GM12878 (cell line): ENCODE data around the gene SEMA4D. TPM values are rescaled to one million over a fixed set of nuclear protein-coding genes. Genes with fewer than 3 reads are reported as not detected.
A peak's percentile ranks its signal among the peaks of the same experiment; 100 is the strongest.

ENCODE experiments used
- DPF2 ChIP-seq: fragments of 450-650 bp; IDR thresholded peaks from 2 replicates; pipeline ENCODE4 v1.6.1; 2017; ENCODE audit warnings: mild to moderate bottlenecking
- EED ChIP-seq: sonication (generic); IDR thresholded peaks from 2 replicates; pipeline ENCODE4 v1.6.1; 2016; ENCODE audit warnings: antibody characterized with exemption, low read depth
- ETV6 ChIP-seq, 2 experiments: fragments of 450-650 bp in 1 of 2; IDR thresholded peaks in 1 of 2; conservative IDR thresholded peaks in 1 of 2; 2 replicates each; pipeline ENCODE4 v1.6.1; 2014; ENCODE audit warnings: antibody characterized with exemption in 1 of 2, borderline replicate concordance in 1 of 2, low read depth in 1 of 2, mild to moderate bottlenecking in 1 of 2, moderate library complexity in 1 of 2
- EZH2 ChIP-seq: IDR thresholded peaks from 2 replicates; pipeline ENCODE4 v1.6.1; 2012; ENCODE audit warnings: low read depth, mild to moderate bottlenecking, control low read depth, inconsistent platforms, low read length, borderline replicate concordance; ENCODE audit not compliant: control insufficient read depth
- GABPA ChIP-seq: IDR thresholded peaks from 2 replicates; pipeline ENCODE4 v1.6.1; 2014; ENCODE audit warnings: antibody characterized with exemption, low read depth, mild to moderate bottlenecking, inconsistent platforms
- HDGF ChIP-seq: fragments of 450-650 bp; IDR thresholded peaks from 2 replicates; pipeline ENCODE4 v1.6.1; 2016; ENCODE audit warnings: antibody characterized with exemption
- IKZF2 ChIP-seq, 2 experiments: fragments of 450-650 bp; IDR thresholded peaks; 2 replicates each; pipeline ENCODE4 v1.6.1; 2017; ENCODE audit warnings: mild to moderate bottlenecking in 2 of 2, moderate library complexity in 2 of 2
- IRF3 ChIP-seq: fragments of 450-650 bp; IDR thresholded peaks from 2 replicates; pipeline ENCODE4 v1.6.1; 2014; ENCODE audit warnings: mild to moderate bottlenecking
- IRF4 ChIP-seq: IDR thresholded peaks from 2 replicates; pipeline ENCODE4 v1.6.1; 2011; ENCODE audit warnings: low read depth, low read length
- MYC ChIP-seq: IDR thresholded peaks from 2 replicates; pipeline ENCODE4 v1.6.1; 2011; ENCODE audit warnings: mild to moderate bottlenecking, low read length, moderate library complexity, inconsistent platforms; ENCODE audit not compliant: insufficient read depth, insufficient replicate concordance, insufficient read length, severe bottlenecking
- NFYB ChIP-seq: IDR thresholded peaks from 2 replicates; pipeline ENCODE4 v1.6.1; 2011; ENCODE audit warnings: low read depth, mild to moderate bottlenecking, low read length, improper control_type of control experiment, moderate library complexity; ENCODE audit not compliant: insufficient read depth
- NRF1 ChIP-seq: conservative IDR thresholded peaks from 2 replicates; pipeline ENCODE4 v1.6.1; 2011; ENCODE audit warnings: mild to moderate bottlenecking, low read depth, low read length, improper control_type of control experiment
- POU2F2 ChIP-seq: IDR thresholded peaks from 3 replicates; pipeline ENCODE4 v1.6.1; 2011; ENCODE audit warnings: low read depth, mild to moderate bottlenecking, low read length, borderline replicate concordance
- SUPT20H ChIP-seq: IDR thresholded peaks from 2 replicates; pipeline ENCODE4 v1.6.1; 2011; ENCODE audit warnings: low read depth, mild to moderate bottlenecking, low read length, moderate library complexity, borderline replicate concordance; ENCODE audit not compliant: control insufficient read depth
- TARDBP ChIP-seq: IDR thresholded peaks from 2 replicates; pipeline ENCODE4 v1.6.1; 2016; ENCODE audit warnings: borderline replicate concordance
- TCF7 ChIP-seq: IDR thresholded peaks from 2 replicates; pipeline ENCODE4 v1.6.1; 2014; ENCODE audit warnings: antibody characterized with exemption, borderline replicate concordance
- polyA plus RNA-seq, 11 experiments: library from polyadenylated mRNA; depleted of rRNA in 4 of 11; unstranded in 6 of 11; stranded (reverse) in 5 of 11; fragments of >200 nt; fragmentation: Nextera tagmentation in 4 of 11; fragmentation: Illumina TruSeq in 1 of 11; extraction: Ambion mirVana in 4 of 11; extraction: Trizol in 1 of 11; gene quantifications; 1 replicate in 1 of 11; 2 replicates in 10 of 11; pipeline versions ENCODE4 v1.2.1 to v1.2.3, GENCODE V29; 2011 to 2016; ENCODE audit warnings: inconsistent platforms in 2 of 11, missing spikeins in 2 of 11, low read depth in 1 of 11
- total RNA-seq, 4 experiments: library from RNA; depleted of rRNA in 3 of 4; stranded (reverse); fragments of >200 nt in 3 of 4; fragmentation: Illumina TruSeq in 1 of 4; extraction: Trizol in 1 of 4; gene quantifications; 2 replicates each; pipeline versions ENCODE4 v1.2.1 to v1.2.3, GENCODE V29; 2013 to 2021
- TF ChIP-seq, protein P1 (sequence below): fragments of 450-650 bp; IDR thresholded peaks from 2 replicates; pipeline ENCODE4 v1.6.1; 2017; ENCODE audit warnings: low read depth, mild to moderate bottlenecking, moderate library complexity
- TF ChIP-seq, protein P2 (sequence below): IDR thresholded peaks from 2 replicates; pipeline ENCODE4 v1.6.1; 2012; ENCODE audit warnings: improper control_type of control experiment, low read depth, low read length; ENCODE audit not compliant: insufficient replicate concordance
- TF ChIP-seq, protein P3 (sequence below): fragments of 450-650 bp; IDR thresholded peaks from 2 replicates; pipeline ENCODE4 v1.6.1; 2016; ENCODE audit warnings: mild to moderate bottlenecking
- TF ChIP-seq, protein P4 (sequence below): IDR thresholded peaks from 2 replicates; pipeline ENCODE4 v1.6.1; 2011; ENCODE audit warnings: borderline replicate concordance, low read depth, mild to moderate bottlenecking, moderate library complexity, mixed read lengths, low read length; ENCODE audit not compliant: insufficient read depth; ENCODE audit errors: extremely low read length

Gene SEMA4D
- total and polyA plus RNA-seq, 10 of the 15 experiments (the other 5 are each of a cell fraction or from before 2014, with no cell fraction given): 15.1 to 136 (median 39.6) TPM

- TF ChIP-seq, protein P1, sequence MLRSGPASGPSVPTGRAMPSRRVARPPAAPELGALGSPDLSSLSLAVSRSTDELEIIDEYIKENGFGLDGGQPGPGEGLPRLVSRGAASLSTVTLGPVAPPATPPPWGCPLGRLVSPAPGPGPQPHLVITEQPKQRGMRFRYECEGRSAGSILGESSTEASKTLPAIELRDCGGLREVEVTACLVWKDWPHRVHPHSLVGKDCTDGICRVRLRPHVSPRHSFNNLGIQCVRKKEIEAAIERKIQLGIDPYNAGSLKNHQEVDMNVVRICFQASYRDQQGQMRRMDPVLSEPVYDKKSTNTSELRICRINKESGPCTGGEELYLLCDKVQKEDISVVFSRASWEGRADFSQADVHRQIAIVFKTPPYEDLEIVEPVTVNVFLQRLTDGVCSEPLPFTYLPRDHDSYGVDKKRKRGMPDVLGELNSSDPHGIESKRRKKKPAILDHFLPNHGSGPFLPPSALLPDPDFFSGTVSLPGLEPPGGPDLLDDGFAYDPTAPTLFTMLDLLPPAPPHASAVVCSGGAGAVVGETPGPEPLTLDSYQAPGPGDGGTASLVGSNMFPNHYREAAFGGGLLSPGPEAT: no peak
- TF ChIP-seq, protein P2, sequence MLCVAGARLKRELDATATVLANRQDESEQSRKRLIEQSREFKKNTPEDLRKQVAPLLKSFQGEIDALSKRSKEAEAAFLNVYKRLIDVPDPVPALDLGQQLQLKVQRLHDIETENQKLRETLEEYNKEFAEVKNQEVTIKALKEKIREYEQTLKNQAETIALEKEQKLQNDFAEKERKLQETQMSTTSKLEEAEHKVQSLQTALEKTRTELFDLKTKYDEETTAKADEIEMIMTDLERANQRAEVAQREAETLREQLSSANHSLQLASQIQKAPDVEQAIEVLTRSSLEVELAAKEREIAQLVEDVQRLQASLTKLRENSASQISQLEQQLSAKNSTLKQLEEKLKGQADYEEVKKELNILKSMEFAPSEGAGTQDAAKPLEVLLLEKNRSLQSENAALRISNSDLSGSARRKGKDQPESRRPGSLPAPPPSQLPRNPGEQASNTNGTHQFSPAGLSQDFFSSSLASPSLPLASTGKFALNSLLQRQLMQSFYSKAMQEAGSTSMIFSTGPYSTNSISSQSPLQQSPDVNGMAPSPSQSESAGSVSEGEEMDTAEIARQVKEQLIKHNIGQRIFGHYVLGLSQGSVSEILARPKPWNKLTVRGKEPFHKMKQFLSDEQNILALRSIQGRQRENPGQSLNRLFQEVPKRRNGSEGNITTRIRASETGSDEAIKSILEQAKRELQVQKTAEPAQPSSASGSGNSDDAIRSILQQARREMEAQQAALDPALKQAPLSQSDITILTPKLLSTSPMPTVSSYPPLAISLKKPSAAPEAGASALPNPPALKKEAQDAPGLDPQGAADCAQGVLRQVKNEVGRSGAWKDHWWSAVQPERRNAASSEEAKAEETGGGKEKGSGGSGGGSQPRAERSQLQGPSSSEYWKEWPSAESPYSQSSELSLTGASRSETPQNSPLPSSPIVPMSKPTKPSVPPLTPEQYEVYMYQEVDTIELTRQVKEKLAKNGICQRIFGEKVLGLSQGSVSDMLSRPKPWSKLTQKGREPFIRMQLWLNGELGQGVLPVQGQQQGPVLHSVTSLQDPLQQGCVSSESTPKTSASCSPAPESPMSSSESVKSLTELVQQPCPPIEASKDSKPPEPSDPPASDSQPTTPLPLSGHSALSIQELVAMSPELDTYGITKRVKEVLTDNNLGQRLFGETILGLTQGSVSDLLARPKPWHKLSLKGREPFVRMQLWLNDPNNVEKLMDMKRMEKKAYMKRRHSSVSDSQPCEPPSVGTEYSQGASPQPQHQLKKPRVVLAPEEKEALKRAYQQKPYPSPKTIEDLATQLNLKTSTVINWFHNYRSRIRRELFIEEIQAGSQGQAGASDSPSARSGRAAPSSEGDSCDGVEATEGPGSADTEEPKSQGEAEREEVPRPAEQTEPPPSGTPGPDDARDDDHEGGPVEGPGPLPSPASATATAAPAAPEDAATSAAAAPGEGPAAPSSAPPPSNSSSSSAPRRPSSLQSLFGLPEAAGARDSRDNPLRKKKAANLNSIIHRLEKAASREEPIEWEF: no peak
- no peak for TF ChIP-seq IKZF2 (IDR thresholded peaks at IDR 0.05)
- TF ChIP-seq TCF7: no peak
- TF ChIP-seq NRF1: no peak
- TF ChIP-seq HDGF: no peak
- no peak for TF ChIP-seq GABPA
- TF ChIP-seq ETV6 (conservative IDR thresholded peaks at IDR 0.05 in 1 of 2, IDR thresholded peaks at IDR 0.05 in 1 of 2; ENCODE audit: borderline replicate concordance in 1 of 2, low read depth in 1 of 2): no peak
- TF ChIP-seq SUPT20H: no peak
- no peak for TF ChIP-seq IRF3
- no peak for TF ChIP-seq POU2F2
- TF ChIP-seq, protein P3, sequence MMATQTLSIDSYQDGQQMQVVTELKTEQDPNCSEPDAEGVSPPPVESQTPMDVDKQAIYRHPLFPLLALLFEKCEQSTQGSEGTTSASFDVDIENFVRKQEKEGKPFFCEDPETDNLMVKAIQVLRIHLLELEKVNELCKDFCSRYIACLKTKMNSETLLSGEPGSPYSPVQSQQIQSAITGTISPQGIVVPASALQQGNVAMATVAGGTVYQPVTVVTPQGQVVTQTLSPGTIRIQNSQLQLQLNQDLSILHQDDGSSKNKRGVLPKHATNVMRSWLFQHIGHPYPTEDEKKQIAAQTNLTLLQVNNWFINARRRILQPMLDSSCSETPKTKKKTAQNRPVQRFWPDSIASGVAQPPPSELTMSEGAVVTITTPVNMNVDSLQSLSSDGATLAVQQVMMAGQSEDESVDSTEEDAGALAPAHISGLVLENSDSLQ: no peak
- no peak for TF ChIP-seq NFYB
- no peak for TF ChIP-seq MYC
- TF ChIP-seq EZH2: no peak
- peak; percentile 78 for TF ChIP-seq EED
- TF ChIP-seq IRF4: peak; percentile 80; the same call in 1 of the 2 replicates
- TF ChIP-seq, protein P4, sequence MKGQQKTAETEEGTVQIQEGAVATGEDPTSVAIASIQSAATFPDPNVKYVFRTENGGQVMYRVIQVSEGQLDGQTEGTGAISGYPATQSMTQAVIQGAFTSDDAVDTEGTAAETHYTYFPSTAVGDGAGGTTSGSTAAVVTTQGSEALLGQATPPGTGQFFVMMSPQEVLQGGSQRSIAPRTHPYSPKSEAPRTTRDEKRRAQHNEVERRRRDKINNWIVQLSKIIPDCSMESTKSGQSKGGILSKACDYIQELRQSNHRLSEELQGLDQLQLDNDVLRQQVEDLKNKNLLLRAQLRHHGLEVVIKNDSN: no peak
- no peak for TF ChIP-seq TARDBP
- 0 out of 2 replicates have a peak, but pooled peaks have one; percentile 19 for TF ChIP-seq DPF2
Observed at GRCh38 chr9:89419978-89420394, 77.9 kb downstream of the SEMA4D start (continued).
